GM20431 (cell line): ENCODE data around the gene HIVEP3.

ENCODE experiments used
- in situ Hi-C: fragments of 300-500 bp; cut with MseI, MboI; formaldehyde crosslinking; loops from one replicate; pipeline ENCODE4 v1.15.0; 2020; ENCODE audit warnings: low sequenced_read_pairs; ENCODE audit not compliant: unreplicated experiment

The HIVEP3 gene

GRCh38 chr1:41679994-41680393 is 238.7 kb downstream of the HIVEP3 start:
- in situ Hi-C loops = no loop called here

GRCh38 chr1:41679531-41679930 is 239.2 kb downstream of the HIVEP3 start:
- in situ Hi-C loops = no loop called here

DNA sequence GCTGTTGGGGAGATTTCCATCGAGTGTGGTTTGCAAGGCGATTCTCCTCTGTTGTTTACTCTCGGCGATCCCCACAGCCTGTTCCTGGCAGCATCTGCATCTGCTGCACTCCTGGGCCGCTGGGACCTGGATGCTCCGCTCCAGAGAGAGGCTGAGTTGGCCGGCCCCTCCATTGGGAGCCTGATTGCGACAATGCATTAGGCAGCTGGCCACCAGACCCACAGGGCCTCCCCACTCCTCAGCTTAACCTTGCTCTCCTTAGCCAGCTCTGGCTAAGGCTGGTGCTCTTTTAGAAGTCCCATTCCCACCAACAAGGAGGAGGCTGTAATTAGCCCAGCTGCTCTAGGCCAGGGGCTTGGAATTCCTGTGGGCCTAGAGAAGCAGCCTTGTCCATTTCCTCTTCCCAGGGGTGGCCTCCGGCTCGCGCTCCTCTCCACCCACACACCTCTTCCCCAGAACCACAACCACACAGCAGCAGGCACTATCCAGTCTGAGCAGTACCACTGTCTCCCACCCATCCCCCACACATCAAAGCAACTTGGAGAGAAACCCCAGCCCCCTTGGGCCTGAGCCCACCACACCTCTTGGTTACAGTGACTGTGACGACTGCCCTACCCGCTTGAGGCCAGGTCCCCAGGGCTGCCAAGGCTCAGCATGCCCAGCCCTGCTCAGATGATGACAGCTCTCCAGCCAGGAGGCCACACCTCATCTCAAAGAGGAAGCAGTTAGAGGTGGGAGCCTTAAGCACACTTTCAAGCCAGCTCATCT is 240.4 kb downstream of the HIVEP3 start:
- in situ Hi-C loops = no loop called here

GRCh38 chr1:41677620-41678019 is 241.1 kb downstream of the HIVEP3 start:
- in situ Hi-C loops = no loop called here

- in situ Hi-C loops = no loop called here
These were observed 243.3 kb downstream of the HIVEP3 start for GRCh38 chr1:41675401-41675800.

- in situ Hi-C loops = no loop called here
These were observed 244.2 kb downstream of the HIVEP3 start for GRCh38 chr1:41674522-41674921.

DNA sequence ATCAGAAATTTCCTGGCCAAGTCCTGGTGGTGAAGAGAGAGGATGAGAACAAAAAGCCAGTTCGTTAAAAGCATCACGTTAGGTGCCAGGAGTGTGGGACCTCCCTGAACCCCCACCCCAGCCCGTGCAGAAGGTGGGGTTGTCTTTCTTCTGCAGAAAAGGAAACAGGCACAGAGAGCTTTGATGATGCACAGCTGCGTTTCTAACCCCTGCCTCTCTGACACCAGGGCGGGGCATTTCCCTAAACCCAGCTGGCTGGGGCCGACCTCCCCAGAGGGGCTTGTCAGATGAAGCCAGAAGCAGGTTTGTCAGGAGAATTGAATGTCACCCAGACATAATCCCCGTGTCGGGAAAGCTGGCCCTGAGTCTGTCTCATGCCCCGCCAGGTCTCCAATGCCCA is 244.9 kb downstream of the HIVEP3 start:
- in situ Hi-C loops = no loop called here

DNA sequence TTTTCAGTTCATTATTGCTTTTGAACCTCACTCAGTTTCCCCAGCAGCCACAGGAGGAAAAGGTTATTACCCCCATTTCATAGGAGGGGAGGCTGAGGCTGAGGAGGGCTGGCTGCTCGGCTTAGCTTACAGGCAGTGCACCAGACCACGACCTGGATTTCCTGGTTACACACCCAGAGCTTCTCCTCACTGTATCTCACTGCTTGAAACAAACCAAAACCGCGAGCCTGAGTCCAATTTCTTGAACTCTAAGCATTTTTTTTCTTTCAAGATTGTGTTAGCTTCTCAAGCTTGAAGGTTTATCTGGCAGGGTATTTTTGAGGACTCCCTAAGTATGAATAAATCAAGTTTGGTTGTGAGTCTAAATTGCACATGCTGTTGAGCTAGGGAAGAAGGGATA is 245.3 kb downstream of the HIVEP3 start:
- in situ Hi-C loops = no loop called here

DNA sequence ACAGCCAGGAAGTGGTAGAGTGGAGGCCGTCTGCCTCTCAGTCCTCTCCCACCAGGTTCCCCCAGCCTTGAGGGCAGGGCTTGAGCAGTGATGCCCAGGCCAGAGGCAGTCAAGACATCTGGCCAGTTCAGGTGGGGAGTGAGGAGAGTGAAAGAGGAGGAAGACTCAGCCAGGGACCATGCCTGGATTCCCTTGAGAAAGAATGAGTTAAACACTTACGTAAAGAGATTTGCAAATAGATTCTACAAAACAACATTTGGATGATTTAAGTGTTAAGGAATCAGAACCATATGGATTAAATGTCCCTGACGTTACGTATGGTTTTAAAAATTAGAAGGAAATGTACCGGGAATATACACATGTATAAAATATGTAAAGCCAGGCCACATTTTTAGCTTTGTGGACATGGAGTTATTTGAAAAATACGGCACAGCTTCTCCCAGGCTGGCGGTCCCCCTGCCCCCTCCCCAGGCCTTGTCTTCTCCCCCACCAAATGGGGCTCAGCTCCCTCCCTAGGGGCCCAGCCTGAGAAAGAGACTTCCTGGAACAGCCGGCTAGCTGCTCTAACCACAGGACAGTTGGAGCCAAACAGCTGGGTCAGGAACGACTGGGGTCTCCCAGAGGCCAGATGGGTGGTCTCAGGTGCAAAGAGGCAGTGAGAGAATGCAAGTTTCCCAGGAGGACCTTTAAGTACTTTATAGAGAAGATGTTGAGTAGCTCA is 245.9 kb downstream of the HIVEP3 start:
- in situ Hi-C loops = no loop called here

- in situ Hi-C loops = no loop called here
These were observed 246.5 kb downstream of the HIVEP3 start for GRCh38 chr1:41672173-41672572.

GRCh38 chr1:41671116-41671755 is 247.5 kb downstream of the HIVEP3 start:
- in situ Hi-C loops = no loop called here

DNA sequence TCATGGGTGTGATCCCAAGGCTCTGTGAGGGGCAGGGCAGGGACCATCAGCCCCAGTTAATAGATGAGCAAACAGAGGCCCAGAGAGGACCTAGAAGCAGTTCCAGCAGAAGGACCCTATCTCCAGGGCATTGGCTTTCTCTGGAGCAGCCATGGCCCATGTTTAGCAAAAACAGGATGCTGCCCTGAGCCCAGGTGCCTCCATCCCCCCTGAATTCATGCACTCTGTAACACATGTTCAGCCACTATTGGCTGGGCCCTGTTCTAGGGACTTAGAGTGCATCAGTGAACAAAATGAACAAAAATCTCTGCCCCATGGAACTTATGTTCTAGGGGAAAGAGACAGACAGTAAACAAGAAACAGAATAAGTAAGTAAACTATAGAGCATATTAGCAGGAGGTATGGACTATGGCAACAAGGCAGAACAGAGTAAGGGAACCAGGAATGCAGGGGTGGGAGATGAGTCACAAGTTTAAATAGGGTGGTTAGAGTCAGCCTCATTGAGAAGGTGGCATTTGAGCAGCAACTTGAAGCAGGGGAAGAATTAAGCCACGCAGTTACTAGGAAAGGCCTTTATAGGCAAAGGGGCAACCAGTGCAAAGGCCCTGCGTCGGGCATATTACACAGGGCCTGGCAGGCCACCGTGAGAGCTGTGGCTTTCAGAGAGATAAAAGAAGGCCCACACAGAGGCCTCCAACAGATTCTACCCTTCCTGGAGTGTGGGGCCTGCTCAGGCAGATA is 248.3 kb downstream of the HIVEP3 start:
- in situ Hi-C loops = no loop called here

DNA sequence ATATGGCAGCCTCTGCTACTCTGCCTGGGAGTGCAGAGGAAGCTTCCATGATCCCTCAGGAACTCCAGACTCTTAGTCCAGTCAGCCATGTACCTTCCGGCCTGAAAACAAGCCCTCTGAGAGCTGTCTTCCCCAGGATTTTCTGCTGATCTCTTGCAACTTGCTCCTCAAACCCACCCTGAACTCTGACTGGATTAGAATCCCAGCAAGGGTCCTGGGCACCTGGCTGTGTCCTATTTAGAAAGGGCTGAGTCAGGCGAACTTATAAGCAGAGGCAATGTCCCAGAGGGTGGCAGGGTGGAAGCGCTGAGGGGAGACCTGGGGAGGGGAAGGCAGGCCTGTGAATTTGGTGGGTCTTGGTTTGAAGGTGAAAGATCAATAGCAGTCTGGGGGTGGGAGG is 249.8 kb downstream of the HIVEP3 start:
- in situ Hi-C loops = no loop called here

DNA sequence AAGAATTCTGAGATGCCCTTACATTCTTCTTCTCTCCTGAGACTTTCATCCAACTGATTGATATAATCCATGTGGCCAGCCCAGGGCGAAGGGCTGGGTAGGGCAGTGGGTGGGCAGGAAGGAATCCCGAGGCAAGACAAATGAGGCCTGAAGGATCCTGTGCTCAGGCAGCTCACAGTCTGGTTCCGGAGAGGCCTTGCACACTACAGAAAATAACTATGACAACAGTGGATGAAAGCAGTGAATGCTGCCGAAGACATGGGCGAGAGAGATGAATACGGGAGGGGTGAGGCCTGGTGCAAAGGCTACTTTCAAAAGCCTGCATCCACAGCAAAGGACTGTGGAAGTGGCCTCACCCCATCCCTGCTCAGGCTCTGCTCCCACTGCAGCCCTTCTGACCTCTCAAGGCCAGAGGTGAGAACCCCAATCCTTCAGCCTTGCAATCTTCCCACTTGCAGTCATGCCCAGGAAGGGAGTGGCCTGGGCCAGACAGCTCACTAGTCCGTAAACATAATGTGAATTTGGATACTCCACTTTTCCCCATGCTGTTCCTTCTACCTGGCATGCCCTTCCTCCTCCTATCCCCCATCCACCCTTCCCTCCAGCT is 250.6 kb downstream of the HIVEP3 start:
- in situ Hi-C loops = no loop called here

GRCh38 chr1:41666981-41667631 is 251.6 kb downstream of the HIVEP3 start:
- in situ Hi-C loops = no loop called here

DNA sequence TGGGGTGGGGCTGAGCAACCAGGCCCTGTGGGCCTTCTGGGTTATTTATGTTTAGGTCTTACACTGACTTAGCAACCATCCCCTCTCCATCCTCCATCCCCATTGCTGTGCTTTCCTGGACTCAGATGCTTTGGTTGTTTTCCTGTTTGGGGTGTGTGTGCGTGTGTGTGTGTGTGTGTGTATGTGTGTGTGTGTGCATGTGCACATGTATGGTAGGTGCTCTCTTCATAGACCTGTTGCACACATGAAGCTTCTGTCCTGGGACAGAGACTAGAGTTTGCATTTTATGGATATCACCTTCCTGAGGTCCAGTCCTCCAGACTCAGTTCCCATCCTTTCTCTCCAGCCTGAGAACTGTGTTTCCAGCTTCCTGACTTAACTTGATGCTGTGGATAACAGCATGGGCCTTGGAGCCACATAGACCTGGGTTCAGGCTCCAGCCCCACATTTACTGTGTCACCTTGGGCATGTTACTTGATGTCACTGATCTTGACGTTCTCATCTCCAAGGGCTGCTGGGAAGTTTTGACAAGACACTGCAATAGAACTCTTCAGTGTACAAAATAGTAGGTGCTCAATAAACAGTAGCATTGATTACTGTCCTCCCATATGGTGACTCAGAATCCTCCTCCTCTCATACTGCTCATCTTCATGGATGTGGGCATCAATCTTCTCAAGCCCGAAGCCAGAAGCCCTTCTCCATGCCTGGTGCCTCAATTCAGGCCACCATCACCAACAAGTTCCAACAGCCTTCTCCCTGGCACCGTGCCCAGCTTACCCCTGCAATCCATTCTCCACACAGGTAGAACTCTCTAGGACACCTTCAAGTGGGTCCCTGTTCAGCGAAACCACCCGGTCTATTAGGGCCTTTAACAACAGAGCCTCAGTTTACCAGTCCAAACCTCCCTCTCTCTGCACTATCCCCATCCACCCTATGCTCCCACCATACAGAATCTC is 252.5 kb downstream of the HIVEP3 start:
- in situ Hi-C loops = no loop called here

- in situ Hi-C loops = no loop called here
These were observed 253.7 kb downstream of the HIVEP3 start for GRCh38 chr1:41664861-41665640.
